HTERT RPE-1 (cell line): ENCODE data around the gene RASD2.

ENCODE experiments used
- in situ Hi-C: fragments of 300-500 bp; cut with MboI; formaldehyde crosslinking; loops from 4 replicates; pipeline ENCODE4 v1.14.3; 2020; ENCODE audit warnings: low sequenced_read_pairs

The RASD2 gene

GRCh38 chr22:35601013-35601580 lies 60.5 kb downstream of the RASD2 start:
- in situ Hi-C loops, result no loop called here

- in situ Hi-C loops, result no loop called here
These were observed 61.3 kb downstream of the RASD2 start for GRCh38 chr22:35601743-35602615.
